ENCODE measurements around the gene MYOCOS.

DNA sequence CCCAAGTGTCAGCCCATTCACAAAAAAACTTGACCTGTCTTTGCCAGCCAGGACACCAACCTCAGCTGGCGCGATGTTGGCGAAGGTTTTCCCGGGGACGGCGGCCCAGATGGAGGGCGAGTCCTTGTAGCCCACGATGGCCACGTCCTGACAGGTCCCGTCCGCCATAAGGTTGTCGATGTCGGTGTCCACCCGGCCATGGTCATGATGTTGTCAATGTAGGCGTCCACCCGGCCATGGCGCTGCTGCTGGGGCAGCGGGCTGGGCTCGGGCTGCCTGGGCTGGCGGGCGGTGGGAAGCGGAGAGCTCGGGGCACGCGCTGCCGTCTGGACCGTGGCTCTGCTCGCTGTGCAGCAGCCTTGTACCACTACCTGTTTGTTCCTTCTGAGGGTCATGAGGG lies 48.7 kb downstream of the MYOCOS start:
- TF ChIP-seq, protein P1, sequence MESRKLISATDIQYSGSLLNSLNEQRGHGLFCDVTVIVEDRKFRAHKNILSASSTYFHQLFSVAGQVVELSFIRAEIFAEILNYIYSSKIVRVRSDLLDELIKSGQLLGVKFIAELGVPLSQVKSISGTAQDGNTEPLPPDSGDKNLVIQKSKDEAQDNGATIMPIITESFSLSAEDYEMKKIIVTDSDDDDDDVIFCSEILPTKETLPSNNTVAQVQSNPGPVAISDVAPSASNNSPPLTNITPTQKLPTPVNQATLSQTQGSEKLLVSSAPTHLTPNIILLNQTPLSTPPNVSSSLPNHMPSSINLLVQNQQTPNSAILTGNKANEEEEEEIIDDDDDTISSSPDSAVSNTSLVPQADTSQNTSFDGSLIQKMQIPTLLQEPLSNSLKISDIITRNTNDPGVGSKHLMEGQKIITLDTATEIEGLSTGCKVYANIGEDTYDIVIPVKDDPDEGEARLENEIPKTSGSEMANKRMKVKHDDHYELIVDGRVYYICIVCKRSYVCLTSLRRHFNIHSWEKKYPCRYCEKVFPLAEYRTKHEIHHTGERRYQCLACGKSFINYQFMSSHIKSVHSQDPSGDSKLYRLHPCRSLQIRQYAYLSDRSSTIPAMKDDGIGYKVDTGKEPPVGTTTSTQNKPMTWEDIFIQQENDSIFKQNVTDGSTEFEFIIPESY (IDR thresholded peaks at IDR 0.05; ENCODE audit: extremely low read depth, insufficient replicate concordance, low read length), result no peak
- TF ChIP-seq, protein P2, sequence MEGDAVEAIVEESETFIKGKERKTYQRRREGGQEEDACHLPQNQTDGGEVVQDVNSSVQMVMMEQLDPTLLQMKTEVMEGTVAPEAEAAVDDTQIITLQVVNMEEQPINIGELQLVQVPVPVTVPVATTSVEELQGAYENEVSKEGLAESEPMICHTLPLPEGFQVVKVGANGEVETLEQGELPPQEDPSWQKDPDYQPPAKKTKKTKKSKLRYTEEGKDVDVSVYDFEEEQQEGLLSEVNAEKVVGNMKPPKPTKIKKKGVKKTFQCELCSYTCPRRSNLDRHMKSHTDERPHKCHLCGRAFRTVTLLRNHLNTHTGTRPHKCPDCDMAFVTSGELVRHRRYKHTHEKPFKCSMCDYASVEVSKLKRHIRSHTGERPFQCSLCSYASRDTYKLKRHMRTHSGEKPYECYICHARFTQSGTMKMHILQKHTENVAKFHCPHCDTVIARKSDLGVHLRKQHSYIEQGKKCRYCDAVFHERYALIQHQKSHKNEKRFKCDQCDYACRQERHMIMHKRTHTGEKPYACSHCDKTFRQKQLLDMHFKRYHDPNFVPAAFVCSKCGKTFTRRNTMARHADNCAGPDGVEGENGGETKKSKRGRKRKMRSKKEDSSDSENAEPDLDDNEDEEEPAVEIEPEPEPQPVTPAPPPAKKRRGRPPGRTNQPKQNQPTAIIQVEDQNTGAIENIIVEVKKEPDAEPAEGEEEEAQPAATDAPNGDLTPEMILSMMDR (IDR thresholded peaks at IDR 0.05 in 2 of 3, conservative IDR thresholded peaks at IDR 0.05 in 1 of 3; ENCODE audit: borderline replicate concordance in 1 of 3, insufficient read depth in 1 of 3, low read depth in 2 of 3, low read length in 2 of 3), result no peak
- TF ChIP-seq, protein P3, sequence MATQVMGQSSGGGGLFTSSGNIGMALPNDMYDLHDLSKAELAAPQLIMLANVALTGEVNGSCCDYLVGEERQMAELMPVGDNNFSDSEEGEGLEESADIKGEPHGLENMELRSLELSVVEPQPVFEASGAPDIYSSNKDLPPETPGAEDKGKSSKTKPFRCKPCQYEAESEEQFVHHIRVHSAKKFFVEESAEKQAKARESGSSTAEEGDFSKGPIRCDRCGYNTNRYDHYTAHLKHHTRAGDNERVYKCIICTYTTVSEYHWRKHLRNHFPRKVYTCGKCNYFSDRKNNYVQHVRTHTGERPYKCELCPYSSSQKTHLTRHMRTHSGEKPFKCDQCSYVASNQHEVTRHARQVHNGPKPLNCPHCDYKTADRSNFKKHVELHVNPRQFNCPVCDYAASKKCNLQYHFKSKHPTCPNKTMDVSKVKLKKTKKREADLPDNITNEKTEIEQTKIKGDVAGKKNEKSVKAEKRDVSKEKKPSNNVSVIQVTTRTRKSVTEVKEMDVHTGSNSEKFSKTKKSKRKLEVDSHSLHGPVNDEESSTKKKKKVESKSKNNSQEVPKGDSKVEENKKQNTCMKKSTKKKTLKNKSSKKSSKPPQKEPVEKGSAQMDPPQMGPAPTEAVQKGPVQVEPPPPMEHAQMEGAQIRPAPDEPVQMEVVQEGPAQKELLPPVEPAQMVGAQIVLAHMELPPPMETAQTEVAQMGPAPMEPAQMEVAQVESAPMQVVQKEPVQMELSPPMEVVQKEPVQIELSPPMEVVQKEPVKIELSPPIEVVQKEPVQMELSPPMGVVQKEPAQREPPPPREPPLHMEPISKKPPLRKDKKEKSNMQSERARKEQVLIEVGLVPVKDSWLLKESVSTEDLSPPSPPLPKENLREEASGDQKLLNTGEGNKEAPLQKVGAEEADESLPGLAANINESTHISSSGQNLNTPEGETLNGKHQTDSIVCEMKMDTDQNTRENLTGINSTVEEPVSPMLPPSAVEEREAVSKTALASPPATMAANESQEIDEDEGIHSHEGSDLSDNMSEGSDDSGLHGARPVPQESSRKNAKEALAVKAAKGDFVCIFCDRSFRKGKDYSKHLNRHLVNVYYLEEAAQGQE (IDR thresholded peaks at IDR 0.05; ENCODE audit: low read depth), result no peak
- TF ChIP-seq POLR2AphosphoS5 (IDR thresholded peaks at IDR 0.05; ENCODE audit: low read depth, low read length) (no peak), MAX (IDR thresholded peaks at IDR 0.05) (no peak), EZH2phosphoT487 (IDR thresholded peaks at IDR 0.05; ENCODE audit: borderline replicate concordance) (no peak), POLR2A (IDR thresholded peaks at IDR 0.05; ENCODE audit: borderline replicate concordance, extremely low read depth, insufficient read depth, insufficient read length) (no peak), EZH2 (IDR thresholded peaks at IDR 0.05) (no peak), TCF7L2 (IDR thresholded peaks at IDR 0.05; ENCODE audit: borderline replicate concordance, extremely low read depth, insufficient read depth, insufficient read length) (no peak)
- TF ChIP-seq, protein P4, sequence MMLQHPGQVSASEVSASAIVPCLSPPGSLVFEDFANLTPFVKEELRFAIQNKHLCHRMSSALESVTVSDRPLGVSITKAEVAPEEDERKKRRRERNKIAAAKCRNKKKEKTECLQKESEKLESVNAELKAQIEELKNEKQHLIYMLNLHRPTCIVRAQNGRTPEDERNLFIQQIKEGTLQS (IDR thresholded peaks at IDR 0.05), result no peak
